Fibroblast of villous mesenchyme (primary cell): ENCODE results near the gene CCDC188. TPM values are rescaled to one million over a fixed set of nuclear protein-coding genes. Genes with fewer than 3 reads are reported as not detected.

ENCODE experiments used
- DNase-seq: peaks from one replicate; pipeline ENCODE4 v3.0.0-alpha.2; 2010; ENCODE audit warnings: low read depth
- H3K4me3 ChIP-seq: 2 replicates; pipeline ENCODE4 v1.5.1; 2011; ENCODE audit warnings: low read depth, mild to moderate bottlenecking, low read length
- total RNA-seq: library from RNA; depleted of rRNA; stranded (reverse); fragments of >200 nt; gene quantifications from 2 replicates; pipeline ENCODE4 v1.2.3, GENCODE V29; 2012
- TF ChIP-seq, protein P1 (sequence below): IDR thresholded peaks from 2 replicates; pipeline ENCODE4 v1.5.1; 2012; ENCODE audit warnings: low read depth, mild to moderate bottlenecking, low read length; ENCODE audit not compliant: insufficient read depth

The CCDC188 gene
- total RNA-seq, 1 donor = 0.43 TPM

GRCh38 chr22:20154602-20155187 lies 3.8 kb upstream of the CCDC188 start:
- peak overlapping the region; percentile 9 for H3K4me3 ChIP-seq
- DNase-seq = no peak
- TF ChIP-seq, protein P1, sequence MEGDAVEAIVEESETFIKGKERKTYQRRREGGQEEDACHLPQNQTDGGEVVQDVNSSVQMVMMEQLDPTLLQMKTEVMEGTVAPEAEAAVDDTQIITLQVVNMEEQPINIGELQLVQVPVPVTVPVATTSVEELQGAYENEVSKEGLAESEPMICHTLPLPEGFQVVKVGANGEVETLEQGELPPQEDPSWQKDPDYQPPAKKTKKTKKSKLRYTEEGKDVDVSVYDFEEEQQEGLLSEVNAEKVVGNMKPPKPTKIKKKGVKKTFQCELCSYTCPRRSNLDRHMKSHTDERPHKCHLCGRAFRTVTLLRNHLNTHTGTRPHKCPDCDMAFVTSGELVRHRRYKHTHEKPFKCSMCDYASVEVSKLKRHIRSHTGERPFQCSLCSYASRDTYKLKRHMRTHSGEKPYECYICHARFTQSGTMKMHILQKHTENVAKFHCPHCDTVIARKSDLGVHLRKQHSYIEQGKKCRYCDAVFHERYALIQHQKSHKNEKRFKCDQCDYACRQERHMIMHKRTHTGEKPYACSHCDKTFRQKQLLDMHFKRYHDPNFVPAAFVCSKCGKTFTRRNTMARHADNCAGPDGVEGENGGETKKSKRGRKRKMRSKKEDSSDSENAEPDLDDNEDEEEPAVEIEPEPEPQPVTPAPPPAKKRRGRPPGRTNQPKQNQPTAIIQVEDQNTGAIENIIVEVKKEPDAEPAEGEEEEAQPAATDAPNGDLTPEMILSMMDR = no peak

DNA sequence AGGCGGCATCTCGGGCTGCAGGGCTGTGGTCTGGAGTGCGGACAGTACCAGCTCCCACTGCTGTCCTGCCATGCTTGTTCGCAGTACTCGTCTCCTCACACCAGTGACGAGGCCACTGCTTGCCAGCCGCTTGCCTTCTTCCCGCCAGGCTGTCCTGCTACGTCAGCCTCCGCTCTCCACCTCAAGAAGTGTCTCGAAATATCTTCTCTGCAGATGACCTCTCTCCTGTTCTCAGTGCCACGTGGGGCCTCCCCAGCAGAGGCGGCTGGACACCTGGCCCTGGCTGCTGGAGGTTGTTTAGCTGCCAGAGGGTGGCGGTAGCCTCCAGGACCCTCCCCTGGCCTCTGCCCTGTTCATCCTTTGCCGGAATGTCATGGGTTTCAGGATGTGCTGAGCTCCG lies 3.1 kb upstream of the CCDC188 start:
- TF ChIP-seq, protein P1 = no peak
- H3K4me3 ChIP-seq = no peak overlapping the region
- no peak for DNase-seq

DNA sequence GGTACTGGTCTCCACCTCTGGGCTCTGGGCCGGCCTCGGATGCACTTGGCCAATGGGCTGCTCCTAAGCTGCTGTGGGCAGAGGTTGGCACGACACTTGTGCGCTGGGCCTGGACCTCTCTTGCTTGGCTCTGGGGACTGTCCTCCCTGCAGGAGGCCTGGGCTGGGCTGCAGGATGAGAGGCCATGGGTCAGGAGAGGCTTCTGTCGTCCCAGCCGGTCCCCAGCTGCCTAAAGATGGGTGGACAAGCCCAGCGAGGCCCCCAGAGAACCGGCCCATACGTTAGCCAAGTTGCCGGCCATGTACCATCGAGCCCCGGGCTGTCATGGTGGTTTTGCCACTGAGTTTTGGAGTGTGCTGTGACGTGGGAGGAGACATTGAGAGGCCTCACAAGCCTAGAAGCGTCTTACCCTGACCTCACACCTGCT lies 1.6 kb upstream of the CCDC188 start:
- no peak overlapping the region for H3K4me3 ChIP-seq
- TF ChIP-seq, protein P1 = no peak
- no peak for DNase-seq

- H3K4me3 ChIP-seq = no peak overlapping the region
- TF ChIP-seq, protein P1 = no peak
- DNase-seq = no peak
Measured at GRCh38 chr22:20151276-20151588, 377 bp upstream of the CCDC188 start.

- DNase-seq = no peak
- TF ChIP-seq, protein P1 = no peak
- H3K4me3 ChIP-seq = no peak overlapping the region
Measured at GRCh38 chr22:20149257-20150250, 1.3 kb downstream of the CCDC188 start.

DNA sequence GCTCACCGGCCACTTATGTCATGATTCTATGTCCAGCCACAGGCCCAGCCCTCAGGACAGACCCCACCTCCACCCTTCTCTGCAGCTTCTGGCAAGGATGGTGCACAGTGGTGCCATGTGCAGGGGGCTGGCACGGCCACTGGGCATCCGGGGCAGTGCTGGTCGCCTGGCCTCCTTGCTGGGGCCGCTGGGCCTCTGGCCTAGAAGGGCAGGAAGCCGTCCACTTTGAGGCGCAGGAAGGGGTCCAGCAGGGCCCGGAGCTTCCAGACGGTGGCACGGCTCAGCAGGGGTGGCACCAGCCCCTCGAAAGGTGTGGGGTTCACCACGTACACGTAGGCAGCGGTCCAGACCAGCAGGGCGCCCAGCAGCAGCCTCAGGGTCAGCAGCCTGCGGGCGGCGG lies 2.4 kb downstream of the CCDC188 start:
- no peak overlapping the region for H3K4me3 ChIP-seq
- TF ChIP-seq, protein P1 = no peak
- no peak for DNase-seq
